ENCODE measurements around the gene S100A8. TPM values are rescaled to one million over a fixed set of nuclear protein-coding genes. Genes with fewer than 3 reads are reported as not detected.

Gene S100A8
- total RNA-seq (1 to 10 TPM; 1.3 to 3.0 TPM), polyA plus RNA-seq (ENCODE audit: insufficient read depth, low read depth, low replicate concordance) (20.3 TPM)
- long read RNA-seq, donor 1, transcript S100A8-202 (3 exons, 523 nt) = major isoform, 7 of 10 reads
- long read RNA-seq, donor 1, partial matches to known transcripts = 0 of 10 reads
- long read RNA-seq, donor 1, other reads (novel, unspliced or antisense) = 0 of 10 reads
- long read RNA-seq, donor 2, transcript S100A8-202 (3 exons, 523 nt) = major isoform, 9 of 11 reads
- long read RNA-seq, donor 2, partial matches to known transcripts = 0 of 11 reads
- long read RNA-seq, donor 2, other reads (novel, unspliced or antisense) = 0 of 11 reads

GRCh38 chr1:153390938-153391710 lies at the start of gene S100A8:
Gene S100A8 (minus strand): TSS chr1:153391073. CDS start chr1:153390535, 538 bp downstream.
- intact Hi-C loops (cut with DNase I; ENCODE audit: low total_unique reads) = no loop called here
- no peaks in the 10 kb centered on the region for H3K27me3 ChIP-seq
- no peak for TF ChIP-seq CTCF (IDR thresholded peaks at IDR 0.05)
- no peak for TF ChIP-seq POLR2A (IDR thresholded peaks at IDR 0.05)
- H3K4me1 ChIP-seq = no peaks in the 10 kb centered on the region
- no peak within 1 kb of the TSS for H3K27ac ChIP-seq
- no peaks in the 10 kb centered on the region for H3K36me3 ChIP-seq (ENCODE audit: low read depth, missing control alignments)
- DNase-seq = peak; percentile 43
- 76 to 78% methylated on average over 7 of the region's 7 CpGs for WGBS, 2 donors
- H3K9me3 ChIP-seq = no peaks in the 10 kb centered on the region
- H3K4me3 ChIP-seq = no peak within 1 kb of the TSS

GRCh38 chr1:153439273-153439672 lies 48.4 kb upstream of the S100A8 start:
- Histone ChIP-seq H3K9me3 (no peaks in the 10 kb centered on the region), H3K4me1 (no peaks in the 10 kb centered on the region), H3K27me3 (no peaks in the 10 kb centered on the region), H3K27ac (no peak overlapping the region), H3K36me3 (ENCODE audit: low read depth, missing control alignments) (no peaks in the 10 kb centered on the region), H3K4me3 (no peak overlapping the region)
- intact Hi-C loops (cut with DNase I; ENCODE audit: low total_unique reads) = no loop called here
- no peak for TF ChIP-seq POLR2A (IDR thresholded peaks at IDR 0.05)
- no peak for TF ChIP-seq CTCF (IDR thresholded peaks at IDR 0.05)
- no peak for DNase-seq

GRCh38 chr1:153438599-153438998 lies 47.7 kb upstream of the S100A8 start:
- H3K27me3 ChIP-seq = no peaks in the 10 kb centered on the region
- H3K27ac ChIP-seq = no peak overlapping the region
- intact Hi-C loops (cut with DNase I; ENCODE audit: low total_unique reads) = no loop called here
- H3K4me1 ChIP-seq = no peaks in the 10 kb centered on the region
- WGBS, 2 donors = 80 to 81% methylated on average over 1 to 7 of the region's 7 CpGs
- H3K9me3 ChIP-seq = no peaks in the 10 kb centered on the region
- H3K4me3 ChIP-seq = no peak overlapping the region
- TF ChIP-seq POLR2A (IDR thresholded peaks at IDR 0.05) = no peak
- TF ChIP-seq CTCF (IDR thresholded peaks at IDR 0.05) = no peak
- H3K36me3 ChIP-seq (ENCODE audit: low read depth, missing control alignments) = no peaks in the 10 kb centered on the region
- no peak for DNase-seq

- H3K27me3 ChIP-seq = no peaks in the 10 kb centered on the region
- intact Hi-C loops (cut with DNase I; ENCODE audit: low total_unique reads) = no loop called here
- TF ChIP-seq CTCF (IDR thresholded peaks at IDR 0.05) (no peak), POLR2A (IDR thresholded peaks at IDR 0.05) (no peak)
- H3K4me3 ChIP-seq = no peak overlapping the region
- H3K27ac ChIP-seq = no peak overlapping the region
- no peaks in the 10 kb centered on the region for H3K36me3 ChIP-seq (ENCODE audit: low read depth, missing control alignments)
- no peaks in the 10 kb centered on the region for H3K4me1 ChIP-seq
- 89 to 91% methylated on average over 4 of the region's 4 CpGs for WGBS, 2 donors
- DNase-seq = no peak
- no peaks in the 10 kb centered on the region for H3K9me3 ChIP-seq
Measured at GRCh38 chr1:153437236-153437635, 46.4 kb upstream of the S100A8 start.
